WTC11 (cell line): ENCODE measurements around the gene KNL1.

Source experiments
- E2F1 ChIP-seq: sonication (generic); formaldehyde crosslinking; IDR thresholded peaks from 2 replicates; pipeline ENCODE4 v1.8.0; 2022; ENCODE audit warnings: mild to moderate bottlenecking, missing genetic modification reagents
- MAX ChIP-seq: sonication (generic); formaldehyde crosslinking; IDR thresholded peaks from 2 replicates; pipeline ENCODE4 v1.8.0; 2022; ENCODE audit warnings: mild to moderate bottlenecking, missing genetic modification reagents
- NR1H2 ChIP-seq: sonication (generic); formaldehyde crosslinking; IDR thresholded peaks from 2 replicates; pipeline ENCODE4 v1.9.0; 2021; ENCODE audit warnings: mild to moderate bottlenecking, moderate library complexity, missing genetic modification reagents
- TF ChIP-seq, protein P1 (sequence below): fragments of 200-600 bp; IDR thresholded peaks from 2 replicates; pipeline ENCODE4 v1.8.0; 2022; ENCODE audit warnings: antibody characterized with exemption
- TF ChIP-seq, protein P2 (sequence below): sonication (generic); formaldehyde crosslinking; IDR thresholded peaks from 2 replicates; pipeline ENCODE4 v1.8.1; 2023; ENCODE audit warnings: mild to moderate bottlenecking, missing genetic modification reagents, moderate library complexity

- TF ChIP-seq, protein P1, sequence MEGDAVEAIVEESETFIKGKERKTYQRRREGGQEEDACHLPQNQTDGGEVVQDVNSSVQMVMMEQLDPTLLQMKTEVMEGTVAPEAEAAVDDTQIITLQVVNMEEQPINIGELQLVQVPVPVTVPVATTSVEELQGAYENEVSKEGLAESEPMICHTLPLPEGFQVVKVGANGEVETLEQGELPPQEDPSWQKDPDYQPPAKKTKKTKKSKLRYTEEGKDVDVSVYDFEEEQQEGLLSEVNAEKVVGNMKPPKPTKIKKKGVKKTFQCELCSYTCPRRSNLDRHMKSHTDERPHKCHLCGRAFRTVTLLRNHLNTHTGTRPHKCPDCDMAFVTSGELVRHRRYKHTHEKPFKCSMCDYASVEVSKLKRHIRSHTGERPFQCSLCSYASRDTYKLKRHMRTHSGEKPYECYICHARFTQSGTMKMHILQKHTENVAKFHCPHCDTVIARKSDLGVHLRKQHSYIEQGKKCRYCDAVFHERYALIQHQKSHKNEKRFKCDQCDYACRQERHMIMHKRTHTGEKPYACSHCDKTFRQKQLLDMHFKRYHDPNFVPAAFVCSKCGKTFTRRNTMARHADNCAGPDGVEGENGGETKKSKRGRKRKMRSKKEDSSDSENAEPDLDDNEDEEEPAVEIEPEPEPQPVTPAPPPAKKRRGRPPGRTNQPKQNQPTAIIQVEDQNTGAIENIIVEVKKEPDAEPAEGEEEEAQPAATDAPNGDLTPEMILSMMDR = no peak
- no peak for TF ChIP-seq NR1H2 (CRISPR knock-in tag)
- no peak for TF ChIP-seq MAX (CRISPR knock-in tag)
- TF ChIP-seq, protein P2, sequence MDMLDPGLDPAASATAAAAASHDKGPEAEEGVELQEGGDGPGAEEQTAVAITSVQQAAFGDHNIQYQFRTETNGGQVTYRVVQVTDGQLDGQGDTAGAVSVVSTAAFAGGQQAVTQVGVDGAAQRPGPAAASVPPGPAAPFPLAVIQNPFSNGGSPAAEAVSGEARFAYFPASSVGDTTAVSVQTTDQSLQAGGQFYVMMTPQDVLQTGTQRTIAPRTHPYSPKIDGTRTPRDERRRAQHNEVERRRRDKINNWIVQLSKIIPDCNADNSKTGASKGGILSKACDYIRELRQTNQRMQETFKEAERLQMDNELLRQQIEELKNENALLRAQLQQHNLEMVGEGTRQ (CRISPR knock-in tag) = no peak
- no peak for TF ChIP-seq E2F1
Observed at GRCh38 chr15:40688932-40689799, 95.1 kb downstream of the KNL1 start.
